SK-N-SH (cell line): ENCODE results near the gene RNLS.

Experiments
- EZH2phosphoT487 ChIP-seq: fragments of 200-600 bp; sonication (generic); IDR thresholded peaks from 2 replicates; pipeline ENCODE4 v1.6.1; 2017; ENCODE audit warnings: low read depth, mixed run types, mild to moderate bottlenecking, antibody characterized with exemption, moderate library complexity, borderline replicate concordance
- RXRA ChIP-seq: IDR thresholded peaks from 2 replicates; pipeline ENCODE4 v1.4.0; 2012; ENCODE audit warnings: low read depth, mild to moderate bottlenecking, borderline replicate concordance
- YY1 ChIP-seq: IDR thresholded peaks from 2 replicates; pipeline ENCODE4 v1.4.0; 2012; ENCODE audit warnings: low read depth, mild to moderate bottlenecking
- TF ChIP-seq, protein P1 (sequence below): fragments of 200-600 bp; sonication (generic); IDR thresholded peaks from 2 replicates; pipeline ENCODE4 v1.6.1; 2017; ENCODE audit warnings: antibody characterized with exemption, mild to moderate bottlenecking, moderate library complexity

DNA sequence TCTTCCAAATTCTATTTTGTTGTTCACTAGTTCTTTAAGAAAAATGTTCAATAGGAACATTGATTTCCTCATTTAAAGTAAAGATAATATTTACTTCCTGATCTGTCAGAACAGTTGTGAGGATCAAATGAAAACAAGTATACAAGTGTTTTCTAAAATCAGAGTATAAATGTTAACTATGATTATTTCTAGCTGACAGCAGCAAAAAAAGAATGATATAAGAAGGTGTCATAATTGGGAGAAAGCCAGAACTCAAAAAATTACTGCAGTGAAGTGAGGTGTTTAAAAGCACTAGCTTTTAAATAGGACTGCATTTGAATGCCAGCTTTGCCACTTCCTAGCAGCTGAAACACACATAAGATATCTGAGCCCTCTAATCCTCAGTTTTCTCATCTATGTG, 283.3 kb downstream of the RNLS start:
- TF ChIP-seq, protein P1, sequence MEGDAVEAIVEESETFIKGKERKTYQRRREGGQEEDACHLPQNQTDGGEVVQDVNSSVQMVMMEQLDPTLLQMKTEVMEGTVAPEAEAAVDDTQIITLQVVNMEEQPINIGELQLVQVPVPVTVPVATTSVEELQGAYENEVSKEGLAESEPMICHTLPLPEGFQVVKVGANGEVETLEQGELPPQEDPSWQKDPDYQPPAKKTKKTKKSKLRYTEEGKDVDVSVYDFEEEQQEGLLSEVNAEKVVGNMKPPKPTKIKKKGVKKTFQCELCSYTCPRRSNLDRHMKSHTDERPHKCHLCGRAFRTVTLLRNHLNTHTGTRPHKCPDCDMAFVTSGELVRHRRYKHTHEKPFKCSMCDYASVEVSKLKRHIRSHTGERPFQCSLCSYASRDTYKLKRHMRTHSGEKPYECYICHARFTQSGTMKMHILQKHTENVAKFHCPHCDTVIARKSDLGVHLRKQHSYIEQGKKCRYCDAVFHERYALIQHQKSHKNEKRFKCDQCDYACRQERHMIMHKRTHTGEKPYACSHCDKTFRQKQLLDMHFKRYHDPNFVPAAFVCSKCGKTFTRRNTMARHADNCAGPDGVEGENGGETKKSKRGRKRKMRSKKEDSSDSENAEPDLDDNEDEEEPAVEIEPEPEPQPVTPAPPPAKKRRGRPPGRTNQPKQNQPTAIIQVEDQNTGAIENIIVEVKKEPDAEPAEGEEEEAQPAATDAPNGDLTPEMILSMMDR = no peak
- TF ChIP-seq EZH2phosphoT487 = no peak
- no peak for TF ChIP-seq YY1
- TF ChIP-seq RXRA = no peak
